Measurements from ENCODE around the gene TUBGCP3. TPM values are rescaled to one million over a fixed set of nuclear protein-coding genes. Genes with fewer than 3 reads are reported as not detected.
"Not testable (repeated sequence)": the region's sequence is repeated elsewhere in the genome, so short reads cannot be mapped to it uniquely, and the experiment has no call there.

TUBGCP3 gene, protein sequence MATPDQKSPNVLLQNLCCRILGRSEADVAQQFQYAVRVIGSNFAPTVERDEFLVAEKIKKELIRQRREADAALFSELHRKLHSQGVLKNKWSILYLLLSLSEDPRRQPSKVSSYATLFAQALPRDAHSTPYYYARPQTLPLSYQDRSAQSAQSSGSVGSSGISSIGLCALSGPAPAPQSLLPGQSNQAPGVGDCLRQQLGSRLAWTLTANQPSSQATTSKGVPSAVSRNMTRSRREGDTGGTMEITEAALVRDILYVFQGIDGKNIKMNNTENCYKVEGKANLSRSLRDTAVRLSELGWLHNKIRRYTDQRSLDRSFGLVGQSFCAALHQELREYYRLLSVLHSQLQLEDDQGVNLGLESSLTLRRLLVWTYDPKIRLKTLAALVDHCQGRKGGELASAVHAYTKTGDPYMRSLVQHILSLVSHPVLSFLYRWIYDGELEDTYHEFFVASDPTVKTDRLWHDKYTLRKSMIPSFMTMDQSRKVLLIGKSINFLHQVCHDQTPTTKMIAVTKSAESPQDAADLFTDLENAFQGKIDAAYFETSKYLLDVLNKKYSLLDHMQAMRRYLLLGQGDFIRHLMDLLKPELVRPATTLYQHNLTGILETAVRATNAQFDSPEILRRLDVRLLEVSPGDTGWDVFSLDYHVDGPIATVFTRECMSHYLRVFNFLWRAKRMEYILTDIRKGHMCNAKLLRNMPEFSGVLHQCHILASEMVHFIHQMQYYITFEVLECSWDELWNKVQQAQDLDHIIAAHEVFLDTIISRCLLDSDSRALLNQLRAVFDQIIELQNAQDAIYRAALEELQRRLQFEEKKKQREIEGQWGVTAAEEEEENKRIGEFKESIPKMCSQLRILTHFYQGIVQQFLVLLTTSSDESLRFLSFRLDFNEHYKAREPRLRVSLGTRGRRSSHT
- total RNA-seq (2014; rRNA removed), result 15.6 and 21.4 TPM in 2 replicates
- polyA plus RNA-seq (2012), result 10.0 TPM

DNA sequence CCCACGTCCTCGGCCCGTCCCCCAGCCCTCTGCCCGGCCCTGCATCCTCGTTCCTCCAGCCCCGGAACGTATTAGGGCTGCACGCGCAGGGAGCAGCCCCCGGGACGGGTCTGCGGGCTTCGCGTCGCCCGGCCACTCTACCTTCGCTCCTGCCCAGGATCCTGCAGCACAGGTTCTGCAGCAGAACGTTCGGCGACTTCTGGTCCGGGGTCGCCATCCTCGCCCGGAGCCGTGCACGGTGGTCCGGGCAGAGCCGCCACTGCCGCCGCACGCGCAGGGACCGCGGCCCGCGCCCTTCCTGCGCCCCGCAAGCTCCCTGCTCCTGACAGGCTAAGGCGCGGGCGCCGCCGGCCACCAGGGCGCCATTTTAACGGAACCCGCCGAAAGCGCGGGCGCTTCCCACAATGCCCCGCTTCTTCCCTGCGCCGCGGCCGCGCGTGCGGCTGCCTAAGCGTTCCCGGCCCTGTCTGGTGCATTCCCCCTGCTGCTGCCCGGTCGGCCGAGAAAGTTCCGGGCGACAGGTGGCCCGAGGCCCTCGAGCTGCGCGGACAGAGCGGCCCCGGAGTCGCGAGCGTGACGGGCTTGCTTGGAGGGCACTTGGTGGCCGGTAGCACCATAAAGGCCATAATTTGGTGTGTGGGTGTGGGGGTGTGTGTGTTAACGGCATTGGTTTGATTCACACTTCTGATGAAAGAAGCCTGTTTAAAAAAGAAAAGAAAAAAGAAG lies at the start of gene TUBGCP3:
Gene TUBGCP3 (minus strand): TSS at position 390 of the 726 bp plus-strand sequence. CDS start 173 bp downstream, at position 217.
- peak; percentile 82 for DNase-seq (ENCODE audit: low read depth)

DNA sequence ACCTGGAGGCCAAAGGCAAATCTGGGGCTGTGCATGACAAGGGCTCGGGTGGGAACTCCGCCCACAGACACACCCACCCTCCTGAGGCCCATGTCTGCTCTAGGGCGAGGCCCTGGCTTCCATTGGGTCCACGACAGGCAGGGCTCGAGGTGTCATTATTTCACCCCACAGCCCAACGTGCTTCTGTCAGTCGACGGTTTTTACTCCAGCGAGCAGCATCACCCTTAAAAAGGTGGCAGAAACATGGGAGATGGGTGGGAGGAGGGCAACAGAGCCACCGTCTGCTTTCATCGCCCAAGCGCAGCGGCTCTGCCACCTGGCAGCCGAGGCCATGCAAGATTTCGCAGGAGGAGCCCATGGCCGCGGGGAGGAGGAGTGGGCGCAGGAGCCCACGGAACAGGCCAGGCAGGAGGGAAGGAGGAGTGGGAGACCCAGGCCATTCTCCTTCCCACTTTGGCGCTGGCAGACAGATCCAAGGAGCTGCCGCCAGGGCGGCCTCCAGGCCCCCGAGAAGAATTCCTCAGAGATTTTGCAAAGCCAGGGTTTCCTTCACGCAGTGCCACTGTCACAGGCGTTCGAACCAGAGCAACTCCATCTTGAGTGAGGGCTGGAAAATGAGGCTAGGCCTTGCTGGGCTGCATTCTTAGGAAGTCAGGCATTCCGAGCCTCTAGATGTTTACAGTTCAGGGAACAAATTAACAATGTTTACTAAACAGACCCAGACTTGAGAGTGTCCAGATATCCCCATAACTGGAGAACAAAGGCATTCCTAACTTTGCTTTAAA lies 49.3 kb upstream of the TUBGCP3 start:
- DNase-seq (ENCODE audit: low read depth), result no peak

DNA sequence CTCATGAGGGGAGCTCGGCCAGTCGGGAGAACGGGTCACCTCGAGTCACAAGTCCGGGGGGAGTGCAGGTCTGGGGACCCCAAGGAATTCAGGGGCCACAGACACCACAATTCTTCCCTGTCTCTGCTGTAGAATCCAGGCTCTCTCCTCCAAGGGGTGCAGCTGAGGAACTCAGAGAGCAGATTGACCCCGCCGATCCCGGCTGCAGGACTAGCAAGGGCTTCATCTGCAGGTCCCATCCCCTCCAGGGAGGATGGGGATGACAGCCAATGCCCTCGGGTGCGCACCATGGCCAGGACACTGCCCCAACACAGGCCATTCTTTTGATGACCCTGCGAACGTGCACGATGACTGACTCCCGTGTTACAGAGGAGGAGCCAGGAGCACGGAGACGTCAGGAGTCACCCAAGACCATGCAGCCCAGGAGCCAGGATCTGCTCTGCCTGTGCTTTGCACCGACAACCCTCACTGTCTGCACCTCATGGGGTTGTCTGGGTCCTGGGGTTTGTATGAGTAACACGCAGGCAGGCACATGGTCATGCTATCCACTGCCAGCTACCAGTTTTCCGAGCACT lies 48.5 kb upstream of the TUBGCP3 start:
- no peak for DNase-seq (ENCODE audit: low read depth)

DNA sequence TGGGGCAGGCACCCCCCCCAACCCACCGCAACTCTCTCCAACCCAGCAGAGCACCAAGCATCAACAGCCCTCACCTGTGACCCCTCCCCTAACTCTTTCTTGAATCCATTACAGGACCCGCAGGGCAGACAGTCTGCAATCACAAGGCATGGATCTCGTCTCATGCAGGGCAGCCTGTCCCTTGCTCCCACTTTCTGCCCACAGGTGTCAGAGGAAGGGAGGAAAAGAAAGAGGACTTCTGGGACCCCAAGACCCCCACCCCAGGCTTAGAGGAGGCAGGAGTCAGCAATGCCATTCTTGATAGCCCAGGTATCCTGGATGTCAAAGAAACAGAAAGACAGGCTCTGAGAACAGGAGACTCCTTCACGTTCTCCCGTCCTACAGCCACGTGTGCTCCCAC lies 47.4 kb upstream of the TUBGCP3 start:
- DNase-seq (ENCODE audit: low read depth), result no peak

DNA sequence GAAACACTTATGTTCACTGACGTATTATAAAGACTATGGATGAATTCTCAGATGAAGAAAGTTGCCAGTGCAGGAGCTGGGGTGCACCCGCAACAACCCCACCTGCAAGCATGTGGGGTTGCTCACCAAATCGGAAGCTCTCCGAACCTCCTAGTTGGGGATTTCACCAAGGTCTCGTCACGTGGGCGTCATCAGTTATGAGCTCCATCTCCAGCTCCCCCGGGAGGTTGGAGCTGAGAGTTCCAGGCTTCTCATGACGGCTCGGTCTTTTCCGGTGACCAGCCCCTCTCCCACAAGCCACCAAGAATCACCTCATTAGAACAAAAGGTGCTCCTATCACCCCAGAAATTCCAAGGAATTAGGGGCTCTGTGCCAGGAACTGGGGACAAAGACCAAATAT lies 46.1 kb upstream of the TUBGCP3 start:
- no peak for DNase-seq (ENCODE audit: low read depth)

DNA sequence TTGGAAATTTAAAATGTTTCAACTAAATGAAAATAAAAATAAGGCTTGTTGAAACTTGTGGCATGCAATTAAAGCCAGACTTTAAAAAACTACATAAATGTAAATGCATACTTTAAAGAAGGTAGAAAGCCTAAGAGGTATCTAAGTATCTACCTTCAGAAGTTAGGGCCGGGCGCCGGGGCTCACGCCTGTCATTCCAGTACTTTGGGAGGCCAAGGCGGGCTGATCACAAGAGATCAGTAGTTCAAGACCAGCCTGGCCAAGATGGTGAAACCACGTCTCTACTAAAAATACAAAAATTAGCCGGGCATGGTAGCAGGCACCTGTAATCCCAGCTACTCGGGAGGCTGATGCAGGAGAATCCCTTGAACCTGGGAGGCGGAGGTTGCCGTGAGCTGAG lies 42.3 kb upstream of the TUBGCP3 start:
- DNase-seq (ENCODE audit: low read depth), result not testable (repeated sequence)

DNA sequence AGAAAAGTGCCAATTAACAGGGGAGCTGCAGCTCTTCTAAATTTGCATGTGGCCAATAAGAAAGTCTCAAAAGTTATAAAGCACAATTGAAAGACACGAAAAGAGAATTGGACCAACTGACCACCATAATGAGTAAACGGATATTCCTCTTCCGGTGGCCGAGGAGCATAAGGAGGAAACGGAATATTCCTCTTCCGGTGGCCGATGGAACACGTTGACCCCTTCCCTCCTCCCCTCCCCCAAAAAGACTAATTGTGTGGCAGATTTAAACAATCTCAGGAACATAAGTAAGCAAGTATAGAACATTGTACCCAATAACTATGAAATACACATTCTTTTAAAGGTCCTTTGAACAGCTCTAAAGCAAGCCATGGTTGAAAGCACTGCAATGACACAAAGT lies 41.2 kb upstream of the TUBGCP3 start:
- no peak for DNase-seq (ENCODE audit: low read depth)

DNA sequence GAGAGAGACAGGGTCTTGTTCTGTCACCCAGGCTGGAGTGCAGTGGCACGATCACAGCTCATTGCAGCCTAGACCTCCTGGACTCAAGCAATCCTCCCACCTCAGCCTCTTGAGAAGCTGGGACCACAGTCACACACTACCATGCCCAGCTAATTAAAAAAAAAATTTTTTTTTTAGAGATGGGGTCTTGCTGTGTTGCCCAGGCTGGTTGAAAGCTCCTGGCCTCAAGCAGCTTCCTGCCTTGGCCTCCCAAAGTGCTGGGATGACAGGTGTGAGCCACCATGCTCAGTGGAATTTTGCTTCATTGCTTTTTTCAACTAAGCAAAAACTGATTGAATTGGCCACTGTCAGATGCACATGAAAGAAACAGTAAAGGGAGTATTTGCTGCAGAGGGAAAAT lies 39.7 kb upstream of the TUBGCP3 start:
- not testable (repeated sequence) for DNase-seq (ENCODE audit: low read depth)

DNA sequence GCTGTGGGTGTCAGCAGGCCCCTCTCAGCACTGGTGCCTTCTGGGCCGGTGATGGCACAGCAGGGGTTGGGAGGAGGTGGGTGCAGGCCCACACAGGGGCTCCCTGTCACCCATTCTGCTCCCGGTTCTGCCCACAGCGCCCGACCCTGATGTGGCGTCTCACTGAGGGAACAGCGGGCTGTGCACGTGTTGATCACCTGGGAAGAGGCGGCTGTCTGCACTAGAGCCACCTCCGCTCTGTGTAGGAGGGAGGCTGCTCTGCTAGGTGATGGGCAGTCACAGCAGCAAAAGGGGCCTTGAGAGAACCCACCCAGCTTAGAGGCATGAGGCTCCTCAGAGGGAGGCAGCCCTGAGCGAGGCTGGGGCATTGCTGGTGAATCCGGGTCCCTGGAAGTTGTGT lies 39.2 kb upstream of the TUBGCP3 start:
- no peak for DNase-seq (ENCODE audit: low read depth)

DNA sequence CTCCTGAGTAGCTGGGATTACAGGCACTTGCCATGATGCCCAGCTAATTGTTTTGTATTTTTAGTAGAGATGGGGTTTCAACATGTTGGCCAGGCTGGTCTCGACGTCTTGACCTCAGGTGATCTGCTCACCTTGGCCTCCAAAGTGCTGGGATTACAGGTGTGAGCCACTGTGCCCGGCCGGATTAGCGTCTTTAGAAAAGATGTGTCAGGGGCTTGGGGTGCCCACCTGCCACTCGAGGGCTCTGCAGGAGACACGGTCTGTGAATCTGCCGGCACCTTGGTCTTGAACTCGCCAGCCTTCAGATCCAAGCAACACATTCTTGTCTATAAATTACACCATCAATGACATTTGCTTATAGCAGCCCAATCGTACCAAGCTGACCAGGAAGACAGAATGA lies 38.8 kb upstream of the TUBGCP3 start:
- no peak for DNase-seq (ENCODE audit: low read depth)

DNA sequence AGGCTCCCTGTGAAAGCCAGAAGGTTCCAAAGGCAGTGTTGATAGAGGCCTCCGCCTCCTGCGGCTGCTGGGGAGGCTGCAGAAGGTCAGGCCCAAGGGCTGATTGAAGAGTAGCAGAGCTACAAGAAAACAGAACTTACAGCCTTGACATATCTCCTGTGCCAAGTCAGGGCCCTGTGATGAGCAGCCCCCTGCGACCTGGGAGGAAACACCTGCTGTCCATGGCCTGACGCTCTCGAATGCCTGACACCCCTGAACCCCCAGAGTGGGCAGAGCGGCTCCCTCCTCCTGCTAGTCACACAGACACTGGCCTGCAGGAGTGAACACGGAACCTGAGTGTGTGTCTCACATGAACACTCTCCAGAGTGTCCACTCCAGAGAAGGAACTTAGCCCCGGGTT lies 38.2 kb upstream of the TUBGCP3 start:
- no peak for DNase-seq (ENCODE audit: low read depth)

DNA sequence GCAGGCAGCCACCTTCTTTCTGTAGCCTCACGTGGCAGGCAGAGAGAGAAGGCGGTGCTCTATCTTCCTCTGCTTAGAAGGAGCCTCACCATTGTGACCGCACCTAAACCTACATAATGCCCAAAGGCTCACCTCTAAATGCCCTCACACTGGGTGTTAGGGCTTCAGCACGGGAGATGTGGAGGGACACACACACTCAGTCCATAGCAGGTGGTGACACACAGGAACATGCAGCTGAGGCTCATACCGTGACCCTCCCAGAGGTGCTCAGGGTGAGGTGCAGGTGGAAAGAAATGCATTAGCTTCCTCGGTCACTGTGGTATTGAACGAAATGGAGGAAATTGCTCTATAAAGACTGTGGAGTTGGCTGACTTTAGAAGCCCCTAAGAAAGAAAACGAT lies 37.7 kb upstream of the TUBGCP3 start:
- no peak for DNase-seq (ENCODE audit: low read depth)

DNA sequence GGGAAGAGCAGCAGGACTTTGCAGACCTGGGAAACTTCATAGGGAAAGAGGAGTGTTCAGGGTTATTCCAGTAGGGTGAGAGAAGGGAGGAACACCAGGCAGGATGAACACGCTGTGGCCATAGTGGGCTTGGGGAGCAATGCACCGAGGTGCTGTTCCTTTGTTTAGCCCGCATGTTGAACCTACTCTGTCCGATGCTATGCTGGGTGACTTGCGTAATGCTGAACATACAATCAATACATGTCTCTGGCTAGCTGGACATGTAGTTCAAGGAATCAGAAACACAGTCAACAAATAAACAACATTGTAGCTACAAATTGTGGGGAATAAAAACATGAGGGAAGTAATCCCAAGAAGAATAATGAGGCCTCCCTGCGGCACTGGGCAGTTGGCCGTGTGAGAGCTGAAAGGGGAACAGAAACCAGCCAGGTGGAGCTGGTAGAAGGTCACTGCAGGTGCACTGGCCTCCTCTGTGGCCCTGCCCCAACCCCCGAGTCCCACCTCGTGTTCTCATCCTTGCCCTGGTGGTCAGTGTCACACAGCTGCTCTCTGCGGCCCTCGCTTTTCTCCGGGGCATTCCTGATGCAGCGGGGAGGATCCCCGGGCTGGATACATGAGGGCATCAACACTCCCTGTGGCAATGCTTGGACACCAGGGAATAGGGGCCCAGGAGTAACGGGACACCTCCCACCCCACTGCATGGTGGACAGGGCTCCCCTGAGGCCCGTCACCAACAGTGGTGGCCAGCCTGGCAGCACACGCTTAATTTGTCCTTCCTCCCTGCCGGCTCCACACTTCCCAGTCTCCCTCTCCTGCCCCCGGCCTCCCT lies 36.9 kb upstream of the TUBGCP3 start:
- DNase-seq (ENCODE audit: low read depth), result no peak

DNA sequence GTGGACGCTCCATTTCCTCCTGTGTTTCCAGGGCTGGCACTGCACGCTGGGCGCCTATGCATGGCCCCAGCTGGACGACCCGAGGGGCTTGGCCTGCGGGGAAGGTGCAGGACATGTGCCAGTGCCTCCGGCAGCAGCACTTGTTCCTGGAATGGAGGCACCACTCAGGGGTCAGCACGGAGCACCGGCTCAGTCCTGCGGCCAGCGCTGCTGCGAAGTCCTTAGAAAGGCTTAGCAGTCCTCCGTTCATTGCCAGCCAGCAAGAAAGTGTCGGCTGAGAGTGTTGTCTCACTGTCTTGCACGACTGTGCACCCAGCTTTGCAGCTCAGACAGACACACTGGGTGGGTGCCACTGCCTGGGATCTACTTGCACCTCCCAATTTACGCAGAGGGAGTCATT lies 36.1 kb upstream of the TUBGCP3 start:
- DNase-seq (ENCODE audit: low read depth), result no peak

DNA sequence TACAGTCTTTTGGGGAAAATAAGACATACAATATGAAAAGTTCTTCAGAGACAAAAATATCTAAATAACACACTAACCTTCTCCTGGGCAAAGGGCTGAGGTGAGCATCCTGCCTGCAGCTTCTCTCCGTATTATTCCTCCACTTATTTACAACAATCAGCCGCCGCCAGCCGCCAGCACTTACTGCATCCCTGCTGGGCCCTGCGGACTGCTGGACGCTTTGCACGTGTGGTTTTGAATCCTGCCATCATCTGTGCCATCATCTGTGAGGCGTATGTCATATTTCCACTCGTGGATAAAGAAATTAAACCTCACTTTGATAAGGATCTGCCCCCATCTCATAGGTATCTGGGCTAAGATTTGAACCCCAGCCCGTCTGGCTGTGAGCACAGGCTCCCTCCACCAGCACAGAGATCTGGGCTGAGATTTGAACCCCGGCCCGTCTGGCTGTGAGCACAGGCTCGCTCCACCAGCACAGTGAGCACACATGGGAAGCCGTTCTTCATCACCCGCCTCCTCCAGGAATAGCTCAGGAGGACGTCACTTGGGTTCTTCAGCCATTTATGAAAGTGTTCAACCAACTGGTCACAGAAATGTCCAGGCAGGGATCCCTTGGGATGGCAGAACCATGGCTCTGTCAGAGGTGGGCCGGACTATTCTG lies 35.2 kb upstream of the TUBGCP3 start:
- DNase-seq (ENCODE audit: low read depth), result no peak

DNA sequence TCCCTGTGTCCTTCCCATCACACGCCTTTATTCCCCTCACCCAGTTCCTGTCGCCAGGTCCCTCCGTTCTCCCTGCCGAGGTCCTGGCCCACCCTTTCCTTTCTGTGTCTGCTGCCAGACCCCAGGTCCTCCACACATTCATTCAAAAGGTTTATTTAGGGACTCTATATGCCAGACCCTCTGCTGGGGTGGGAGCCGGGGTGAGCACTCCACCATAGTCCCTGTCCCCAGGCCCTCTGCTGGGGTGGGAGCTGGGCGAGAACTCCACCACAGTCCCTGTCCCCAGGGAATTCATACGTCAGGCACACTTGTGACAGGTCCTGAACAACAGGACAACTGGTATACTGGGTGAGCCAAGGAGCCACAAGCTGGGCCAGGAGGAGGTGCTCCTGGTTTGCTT lies 34.4 kb upstream of the TUBGCP3 start:
- no peak for DNase-seq (ENCODE audit: low read depth)

DNA sequence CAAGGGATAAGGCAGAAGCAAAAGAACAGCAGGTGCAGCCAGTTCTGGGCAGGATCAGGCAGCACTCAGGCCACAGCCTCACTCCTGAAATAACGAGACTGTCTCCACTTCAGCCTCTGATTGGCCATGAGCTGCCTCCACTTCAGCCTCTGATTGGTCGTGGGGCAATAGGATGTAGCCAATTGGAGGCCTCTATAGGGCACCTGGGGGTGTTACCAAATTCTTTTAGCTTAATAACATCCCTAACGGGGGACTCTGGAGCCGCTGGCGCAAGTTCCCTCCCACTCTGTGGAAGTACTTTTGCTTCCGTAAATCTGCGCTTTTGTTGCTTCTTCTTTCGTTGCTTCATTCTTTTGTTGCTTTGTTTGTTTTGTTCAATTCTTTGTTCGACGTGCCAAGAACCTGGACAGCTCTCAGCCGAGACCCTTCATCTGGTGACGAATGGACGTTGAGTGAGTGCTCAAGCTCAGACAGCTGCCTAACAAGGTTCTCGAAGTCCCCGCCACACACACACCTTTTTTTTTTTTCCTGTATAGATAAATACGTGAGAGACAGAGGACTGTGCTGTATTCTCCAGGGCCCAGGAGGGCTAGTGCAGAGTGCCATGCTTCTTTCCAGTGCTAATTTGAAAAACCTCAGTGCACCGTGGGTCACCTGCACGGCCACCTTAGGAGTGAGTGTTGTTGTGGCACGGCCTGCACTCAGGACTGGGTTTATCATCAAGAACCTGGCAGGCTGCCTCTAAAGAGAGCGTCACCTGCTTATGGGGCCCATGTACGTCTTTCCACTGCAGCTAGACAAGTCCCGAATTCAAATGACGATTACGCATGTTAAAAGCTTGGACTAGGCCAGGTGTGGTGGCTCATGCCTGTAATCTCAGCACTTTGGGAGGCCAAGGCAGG lies 32.0 kb upstream of the TUBGCP3 start:
- DNase-seq (ENCODE audit: low read depth), result peak; percentile 22

DNA sequence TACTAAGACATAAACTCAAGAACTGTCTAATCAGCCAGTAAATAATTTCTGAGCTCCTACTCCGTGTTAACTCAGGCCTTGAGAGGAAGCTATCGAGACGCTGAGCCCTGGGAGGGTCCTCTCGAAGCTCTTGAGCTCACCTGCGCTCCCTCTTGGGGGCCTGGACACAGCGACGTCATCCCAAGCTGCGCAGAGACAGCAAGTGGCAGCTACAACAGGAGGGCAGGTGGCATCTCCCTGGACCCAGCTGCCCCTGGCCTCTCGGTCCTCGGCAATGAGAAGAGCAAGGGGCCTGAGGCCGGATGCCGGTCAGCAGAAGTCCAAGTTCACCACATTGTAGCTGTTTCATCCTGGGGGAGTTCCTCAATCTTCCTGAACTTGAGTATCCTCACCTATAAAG lies 30.5 kb upstream of the TUBGCP3 start:
- no peak for DNase-seq (ENCODE audit: low read depth)

Data from LHCN-M2 (cell line).